GM19463 (cell line): ENCODE results near the gene TUBB.
A peak's percentile ranks its signal among the peaks of the same experiment; 100 is the strongest.

Experiments
- ATAC-seq: cut with Tn5 transposase; IDR thresholded peaks from one replicate; pipeline ENCODE4 v1.9.1; 2021; ENCODE audit warnings: mild to moderate bottlenecking, moderate library complexity; ENCODE audit not compliant: unreplicated experiment

The TUBB gene

DNA sequence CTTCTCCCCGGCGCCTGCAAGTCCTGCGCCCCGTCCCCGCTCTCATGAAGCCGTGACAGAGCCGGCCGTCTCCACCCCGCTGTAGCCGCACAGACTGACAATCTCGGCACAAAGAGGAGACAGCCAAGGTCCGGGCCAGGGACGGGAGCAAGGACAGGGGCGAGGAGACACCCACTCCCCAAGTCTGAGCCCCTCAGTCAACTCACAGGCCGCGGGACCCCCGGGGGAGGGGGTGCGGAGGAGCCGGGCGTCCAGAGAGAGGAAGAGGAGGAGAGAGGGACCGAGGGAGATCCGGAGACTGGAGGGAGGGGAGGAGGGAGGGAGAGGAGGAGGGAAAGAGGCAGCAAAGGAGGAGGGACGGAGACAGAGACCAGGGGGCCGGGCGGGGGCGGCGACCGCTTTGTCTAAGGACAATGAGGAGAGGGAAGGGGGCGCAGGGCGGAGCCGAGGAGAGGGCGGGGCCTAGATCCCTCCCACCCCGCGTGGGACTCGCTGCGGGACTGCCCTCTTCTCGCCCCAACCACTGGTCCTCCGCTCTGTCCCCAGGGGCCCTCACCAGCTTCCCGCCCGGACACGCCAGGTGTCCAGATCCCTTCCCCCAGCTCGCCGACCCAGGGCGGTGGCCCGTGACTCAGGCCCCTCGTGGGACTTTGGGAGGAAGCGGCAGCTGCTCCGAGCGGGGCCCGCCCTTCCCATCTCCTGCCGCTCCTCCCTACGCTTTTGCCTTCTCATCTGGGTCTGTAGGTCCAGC is 33.1 kb upstream of the TUBB start:
- peak; percentile 48 for ATAC-seq

DNA sequence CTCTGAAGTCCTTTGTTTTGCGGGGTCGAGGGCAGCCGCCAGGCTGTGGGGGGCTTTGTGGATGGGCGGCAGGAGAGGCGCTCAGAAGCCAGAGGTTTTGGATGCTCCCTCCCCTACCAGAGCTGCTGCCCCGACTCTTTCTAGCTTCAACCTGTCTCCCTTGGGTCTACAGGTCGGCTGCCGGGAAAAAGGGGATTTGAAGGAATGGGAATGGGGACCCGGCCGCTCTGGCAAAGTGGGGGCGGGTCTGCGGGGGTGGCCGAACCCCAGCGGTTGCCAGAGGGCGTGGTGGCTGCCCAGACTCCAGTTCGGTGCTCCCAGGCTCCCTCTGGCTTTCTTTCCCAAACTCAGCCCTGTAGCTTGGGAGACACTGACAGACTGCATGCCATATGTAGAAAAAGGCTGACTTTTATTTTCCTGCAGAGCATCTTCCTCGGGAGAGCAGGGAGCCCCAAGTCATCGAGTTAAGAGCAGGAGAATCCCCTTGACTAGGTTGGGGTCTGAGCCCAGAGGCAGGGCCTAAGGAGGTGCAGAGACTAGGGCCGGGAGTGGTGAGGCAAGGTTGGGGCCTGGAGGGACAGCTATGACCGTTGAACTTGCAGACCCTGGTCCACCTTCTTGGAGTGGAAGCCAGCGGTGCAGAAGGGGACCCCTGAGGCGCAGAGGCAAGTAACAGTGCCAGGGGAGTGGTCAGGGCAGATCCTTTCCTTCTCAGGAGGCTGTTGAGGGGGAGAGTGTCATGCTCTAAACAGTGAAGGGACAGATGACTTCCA is 32.3 kb upstream of the TUBB start:
- ATAC-seq, result no peak

DNA sequence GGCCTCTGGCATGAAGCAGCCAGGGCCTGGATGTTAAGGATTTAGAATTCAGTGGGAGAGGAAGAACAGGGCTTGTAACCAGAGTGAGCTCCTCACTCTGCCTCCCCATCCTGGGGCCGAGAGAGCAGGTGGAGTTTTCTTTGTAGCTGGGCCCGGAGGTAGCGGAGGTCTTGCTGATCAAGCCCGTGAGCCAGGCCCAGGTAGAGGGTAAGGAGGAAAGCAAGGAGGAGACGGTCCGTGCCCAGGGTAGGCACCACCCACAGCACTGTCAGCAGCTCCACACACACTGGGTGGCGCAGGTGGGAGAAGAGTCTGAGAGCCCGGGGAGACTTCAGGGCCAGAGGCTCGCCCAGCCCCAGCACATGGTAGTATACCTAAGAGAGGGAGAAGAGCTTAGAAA is 31.6 kb upstream of the TUBB start:
- ATAC-seq, result no peak

DNA sequence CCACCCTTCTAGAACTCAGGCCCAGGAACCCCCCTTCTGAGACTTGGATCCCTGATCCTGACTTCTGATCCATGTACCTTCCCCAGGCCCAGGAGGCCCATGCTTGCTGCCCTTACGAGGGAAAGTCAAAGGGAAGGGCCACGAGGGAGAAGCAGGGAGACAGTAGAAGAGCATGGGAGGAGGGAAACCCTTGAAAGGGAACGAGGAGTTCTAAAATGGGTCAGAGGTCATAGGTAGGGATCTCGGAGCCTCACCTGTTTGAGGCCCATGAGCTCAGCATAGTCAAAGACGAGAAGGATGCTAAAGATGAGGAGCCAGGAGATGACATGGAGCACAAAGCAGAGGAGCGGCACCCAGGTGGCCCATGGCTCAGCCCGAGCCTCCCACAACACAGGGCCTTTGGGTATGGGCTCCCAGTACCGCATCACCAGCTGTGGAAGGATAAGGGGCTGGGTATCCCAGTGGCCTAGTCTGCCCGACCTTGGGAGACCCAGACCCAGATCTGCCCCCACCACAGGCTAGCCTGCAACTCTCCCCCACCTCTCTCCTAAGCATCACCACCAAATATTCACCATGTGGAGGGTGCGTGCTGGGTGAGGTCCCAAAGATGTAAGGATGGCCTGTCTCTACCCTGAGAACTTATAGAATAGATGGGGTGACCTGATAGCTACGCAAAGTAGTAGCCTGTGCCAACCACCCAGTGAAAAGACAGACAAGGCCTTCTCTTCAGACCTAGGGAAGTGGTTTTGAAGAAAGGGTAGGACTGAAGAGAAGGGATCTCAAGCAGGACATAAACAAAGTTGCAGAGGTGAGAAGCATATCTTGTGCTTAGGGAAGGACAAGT is 30.9 kb upstream of the TUBB start:
- ATAC-seq, result no peak

DNA sequence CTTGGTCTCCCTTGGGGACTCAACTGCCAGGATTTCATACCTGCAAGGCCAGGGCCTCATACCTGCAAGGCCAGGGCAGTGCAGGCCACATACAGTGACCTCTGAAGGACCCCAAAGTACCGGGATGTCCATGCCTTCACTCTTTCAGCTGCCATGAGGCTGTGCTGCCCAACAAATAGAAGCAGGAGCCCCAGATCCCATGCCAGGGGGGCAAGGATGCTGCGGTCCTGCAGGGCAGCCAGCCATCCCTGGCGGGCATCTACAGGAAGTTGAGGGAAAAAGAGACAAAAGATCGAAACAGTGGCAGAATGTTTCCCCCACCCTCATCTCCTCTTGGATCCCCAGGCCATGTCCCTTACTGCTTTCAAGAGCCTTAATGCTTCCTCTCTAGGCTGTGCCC is 30.2 kb upstream of the TUBB start:
- ATAC-seq, result no peak

DNA sequence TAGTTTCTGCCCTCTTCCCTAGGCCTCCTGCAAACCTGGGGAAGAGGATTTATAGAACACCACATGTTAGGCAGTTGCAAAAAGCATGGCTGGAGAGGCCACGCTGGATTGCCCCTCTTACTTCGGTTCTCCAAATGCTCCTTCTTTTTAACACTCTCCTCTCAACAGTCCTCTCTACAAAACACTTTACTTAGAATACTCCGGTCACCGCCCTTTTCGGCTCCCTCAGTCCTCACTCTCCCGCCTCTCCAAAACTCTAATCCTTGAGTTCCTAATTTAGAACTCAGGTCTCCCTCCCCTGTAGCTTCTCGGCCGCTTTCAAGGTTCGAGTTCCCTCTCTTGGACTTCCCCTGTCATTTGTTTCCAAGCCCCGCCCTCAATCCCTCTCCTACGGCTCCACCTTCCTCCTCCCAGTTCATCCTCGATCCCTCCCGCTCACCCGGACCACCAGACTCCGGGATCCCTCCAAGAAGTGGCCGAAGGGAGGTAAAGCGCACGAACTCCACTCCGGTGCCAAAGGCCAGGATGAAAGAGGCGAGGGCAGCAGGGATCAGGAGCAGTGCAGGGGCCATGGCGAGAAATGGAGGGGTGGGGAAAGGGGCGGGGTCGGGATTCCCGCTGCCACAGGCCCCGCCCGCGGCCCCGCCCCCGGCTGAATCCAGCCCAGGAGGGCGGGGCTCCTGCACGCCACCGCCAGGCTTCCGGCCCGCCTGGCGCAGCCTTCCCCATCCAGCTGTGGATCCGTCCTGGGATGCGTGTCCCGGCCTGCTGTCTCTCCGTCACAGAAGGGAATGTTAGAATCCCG is 29.5 kb upstream of the TUBB start, which contains the start of gene NRM:
Gene NRM (minus strand): TSS at position 582 of the 805 bp plus-strand sequence. CDS start 10 bp downstream, at position 572.
- peak; percentile 29 for ATAC-seq

DNA sequence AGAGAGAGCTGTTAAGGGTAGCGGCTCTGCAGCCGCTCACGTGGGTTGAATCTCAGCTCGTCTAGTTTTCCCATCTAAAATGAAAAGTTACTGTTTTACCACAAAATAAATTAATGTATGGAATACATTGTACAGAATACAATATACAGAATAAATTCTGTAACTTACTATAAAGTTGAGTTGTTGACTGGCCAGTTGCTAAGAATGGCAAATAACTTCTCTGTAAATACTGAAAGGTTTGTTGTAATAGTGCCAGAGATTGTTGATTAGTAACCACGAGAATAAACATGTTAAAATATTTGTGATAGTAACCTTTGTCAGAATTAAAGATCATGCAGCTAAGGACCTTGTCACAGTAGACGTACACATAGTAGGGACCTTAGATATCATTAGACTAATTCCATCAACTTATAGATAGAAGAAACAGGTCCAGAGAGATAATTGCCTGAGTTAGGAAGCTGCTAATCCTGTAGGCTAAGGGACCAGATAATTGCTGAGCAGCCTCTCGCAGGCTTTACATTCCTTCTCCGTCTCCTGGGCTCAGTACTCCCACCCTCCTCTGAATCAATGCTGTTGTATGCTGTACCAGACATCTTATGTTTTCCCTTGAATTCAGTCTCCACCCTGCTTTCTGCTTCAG is 28.8 kb upstream of the TUBB start:
- ATAC-seq, result no peak

DNA sequence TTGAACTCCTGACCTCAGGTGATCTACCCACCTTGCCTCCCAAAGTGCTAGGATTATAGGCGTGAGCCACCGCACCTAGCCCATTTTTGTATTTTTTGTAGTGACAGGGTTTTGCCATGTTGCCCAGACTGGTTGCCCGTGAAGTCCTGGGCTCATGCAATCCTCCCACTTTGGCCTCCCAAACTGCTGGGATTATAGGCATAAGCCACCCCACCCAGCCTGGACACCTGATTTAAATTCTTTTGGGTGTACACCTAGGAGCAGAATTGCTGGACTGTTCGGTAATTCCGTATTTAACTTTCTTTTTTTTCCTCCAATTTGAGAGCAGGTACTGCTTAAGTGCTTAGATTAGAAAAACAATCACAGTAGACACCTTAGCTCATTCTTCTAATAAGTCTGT is 23.7 kb upstream of the TUBB start:
- ATAC-seq, result no peak

DNA sequence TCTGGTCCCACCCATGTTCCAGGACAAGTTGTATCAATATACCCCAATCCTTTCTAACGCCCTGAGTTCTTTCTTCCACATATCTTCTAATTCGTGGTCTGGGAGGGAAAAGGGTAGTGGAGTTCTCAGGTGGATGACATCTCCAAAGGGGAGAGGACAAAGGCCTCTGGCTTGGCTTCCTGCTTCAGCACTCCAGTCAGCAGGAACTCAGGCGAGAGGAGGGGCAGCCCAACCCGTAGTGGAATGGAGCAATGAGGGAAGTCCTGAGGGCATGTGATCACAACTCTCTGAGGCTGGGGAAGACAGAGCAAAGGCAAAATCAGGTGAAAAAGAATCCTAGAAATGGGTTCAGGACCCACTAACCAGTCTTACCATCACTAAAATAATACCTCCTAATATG is 19.8 kb upstream of the TUBB start:
- no peak for ATAC-seq

DNA sequence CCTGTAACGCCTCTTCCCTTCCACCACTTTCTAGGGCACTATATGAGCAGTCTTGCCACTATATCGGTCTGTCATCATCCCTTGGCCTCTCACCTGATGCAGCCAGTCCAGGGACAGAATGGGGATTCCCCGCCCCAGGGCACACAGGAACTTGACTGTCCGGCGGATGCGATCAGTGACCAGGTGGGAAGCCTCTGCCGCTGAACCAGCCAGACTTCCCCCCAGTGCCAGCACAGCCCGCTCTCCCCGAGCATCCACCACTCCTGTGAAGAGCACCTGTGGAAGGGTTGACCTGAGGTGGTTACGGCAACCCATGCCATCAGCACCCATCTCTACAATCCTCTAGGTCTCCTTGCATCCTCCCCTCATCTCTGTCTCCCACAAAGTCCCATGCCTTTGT is 17.1 kb upstream of the TUBB start:
- no peak for ATAC-seq

DNA sequence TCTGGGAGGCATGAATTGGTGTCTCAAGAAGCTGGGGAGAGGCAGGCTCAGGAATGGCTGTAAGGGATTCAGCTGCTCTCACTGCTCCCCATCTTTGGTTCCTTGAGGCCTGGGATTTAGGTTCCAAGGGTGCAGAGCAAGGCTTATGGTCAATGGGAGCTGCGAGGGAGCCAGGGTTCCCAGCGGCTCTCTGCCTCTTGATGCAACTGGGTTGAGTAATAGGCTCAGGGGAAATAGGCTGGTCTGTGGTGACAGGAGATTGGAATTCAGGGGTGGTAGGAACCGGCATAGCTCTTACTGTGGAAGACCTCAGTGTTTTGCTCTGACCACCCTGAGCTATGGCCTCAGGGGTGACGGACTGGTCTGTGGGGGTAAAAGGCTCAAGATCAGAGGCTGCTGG is 16.3 kb upstream of the TUBB start:
- no peak for ATAC-seq

DNA sequence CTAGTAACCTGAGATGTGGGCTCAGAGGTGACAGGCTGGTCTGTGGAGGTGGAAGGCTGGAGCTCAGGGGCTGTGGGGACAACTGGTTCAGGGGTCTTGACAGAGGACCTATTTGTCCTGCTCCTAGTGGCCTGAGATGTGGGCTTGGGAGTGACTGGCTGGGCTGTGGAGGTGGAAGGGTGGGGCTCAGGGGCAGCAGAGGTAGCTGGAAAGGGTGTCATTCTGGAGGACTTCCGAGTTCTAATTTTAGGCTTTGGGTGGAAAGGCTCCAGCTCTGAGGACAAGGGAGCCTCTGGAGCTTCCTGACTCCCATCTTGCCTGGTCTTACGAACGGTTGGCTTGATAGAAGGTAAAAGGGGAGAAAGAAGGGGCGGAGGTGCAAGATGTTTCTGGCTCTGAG is 14.5 kb upstream of the TUBB start:
- no peak for ATAC-seq

DNA sequence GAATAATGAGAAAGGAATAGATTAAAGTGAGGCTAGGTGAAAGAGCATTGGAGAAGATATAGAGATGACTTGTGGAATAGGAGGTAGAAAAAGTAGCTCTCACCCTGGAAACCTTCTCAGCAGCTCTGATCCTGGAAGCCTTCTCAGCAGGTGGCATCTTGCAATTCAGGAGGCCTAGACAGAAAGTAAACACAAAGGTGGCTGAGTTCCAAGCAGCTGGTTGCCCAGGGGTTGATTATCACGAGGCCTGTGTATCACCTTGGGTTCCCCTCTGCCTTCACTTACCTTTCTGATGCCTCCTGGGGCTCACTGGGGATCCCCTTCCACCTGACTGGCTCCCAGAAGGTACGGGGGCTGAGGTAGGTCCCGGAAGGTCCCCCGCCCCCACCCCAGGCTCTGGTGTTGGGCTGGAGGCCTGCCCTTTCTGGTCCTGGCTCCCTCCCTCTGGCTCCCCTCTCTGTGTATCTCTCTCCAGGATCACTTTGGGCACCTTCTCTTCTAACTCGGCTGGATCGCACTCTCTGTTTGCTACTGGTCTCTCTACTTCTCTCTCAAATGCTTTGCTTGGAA is 12.8 kb upstream of the TUBB start:
- no peak for ATAC-seq

DNA sequence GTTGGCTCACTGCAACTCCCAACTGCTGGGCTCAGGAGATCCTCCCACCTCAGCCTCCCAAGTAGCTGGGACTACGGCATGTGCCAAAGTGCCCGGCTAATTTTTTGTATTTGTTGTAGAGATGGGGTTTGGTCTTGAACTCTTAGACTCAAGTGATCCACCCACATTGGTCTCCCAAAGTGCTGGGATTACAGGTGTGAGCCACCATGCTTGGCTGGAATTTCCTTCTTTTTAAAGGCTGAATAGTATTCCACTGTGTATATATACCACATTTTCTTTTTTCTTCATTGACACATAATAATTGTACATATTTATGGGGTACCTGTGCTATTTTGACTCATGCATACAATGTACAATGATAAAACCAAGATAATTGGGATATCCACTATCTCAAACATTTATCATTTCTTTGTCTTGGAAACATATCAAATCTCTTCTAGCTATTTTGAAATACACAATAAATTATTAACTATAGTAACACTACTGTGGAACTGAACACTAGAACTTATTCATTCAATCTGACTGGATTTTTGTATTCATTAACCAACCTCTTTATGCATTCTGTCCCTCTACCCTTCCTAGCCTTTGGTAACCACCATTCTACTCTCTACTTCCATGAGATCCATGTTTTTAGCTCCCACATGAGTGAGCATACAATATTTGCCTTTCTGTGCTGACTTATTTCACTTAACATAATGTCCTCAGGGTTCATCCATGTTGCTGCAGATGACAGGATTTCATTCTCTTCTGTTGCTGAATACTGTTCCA is 10.9 kb upstream of the TUBB start:
- no peak for ATAC-seq

DNA sequence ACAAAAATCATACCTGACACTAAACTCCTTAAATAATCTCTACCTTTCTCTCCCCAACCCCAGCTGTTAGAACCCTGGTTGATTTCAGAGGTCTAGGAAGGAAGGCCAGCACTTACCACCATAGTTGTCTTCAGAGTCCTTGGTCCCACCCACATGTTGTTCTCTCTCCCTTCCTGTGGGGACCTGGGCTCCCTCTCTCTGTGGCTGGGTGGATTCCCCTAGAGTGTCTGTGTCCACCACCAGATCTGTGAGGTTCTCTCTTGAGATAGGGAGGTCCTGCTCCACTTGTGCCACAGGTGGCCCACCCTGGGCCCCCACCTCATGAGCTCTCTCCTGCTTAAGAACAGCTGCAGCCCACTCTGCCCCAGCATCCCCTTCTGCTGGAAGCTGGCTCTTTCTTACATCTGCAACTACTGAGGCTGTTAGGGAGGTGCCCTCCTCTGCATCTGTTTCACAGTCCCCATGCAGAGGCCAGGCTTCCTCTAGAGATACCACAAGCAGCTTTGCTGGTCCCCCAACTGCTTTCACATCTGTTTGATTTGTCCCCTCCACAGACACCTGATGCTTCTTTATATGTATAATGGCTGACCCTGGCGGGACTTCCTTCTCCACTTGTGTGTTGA is 8.3 kb upstream of the TUBB start:
- no peak for ATAC-seq

DNA sequence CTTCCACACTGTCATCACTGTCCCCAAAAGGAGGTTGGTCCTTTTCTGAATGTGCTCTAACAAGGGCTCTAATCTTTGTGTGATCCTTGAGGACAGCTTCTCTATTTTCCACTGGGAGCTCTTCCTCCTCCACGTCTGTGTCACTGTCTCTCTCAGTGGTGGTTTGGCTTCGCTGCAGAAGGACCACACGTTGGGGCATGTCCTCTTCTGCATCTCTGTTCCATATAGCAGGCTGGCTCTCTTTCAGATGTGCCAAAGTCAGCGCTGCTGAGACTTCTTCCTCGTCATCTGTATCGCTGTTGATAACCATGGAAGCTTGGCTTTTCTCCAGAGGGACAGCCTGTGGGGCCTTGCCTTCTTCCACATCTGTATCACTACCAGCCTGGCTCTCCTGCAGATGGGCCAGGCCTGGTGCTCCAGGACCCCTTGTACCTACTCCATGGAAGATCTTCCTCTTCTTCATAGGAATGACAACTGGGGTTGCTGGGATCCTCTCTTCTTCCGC is 7.7 kb upstream of the TUBB start:
- no peak for ATAC-seq

DNA sequence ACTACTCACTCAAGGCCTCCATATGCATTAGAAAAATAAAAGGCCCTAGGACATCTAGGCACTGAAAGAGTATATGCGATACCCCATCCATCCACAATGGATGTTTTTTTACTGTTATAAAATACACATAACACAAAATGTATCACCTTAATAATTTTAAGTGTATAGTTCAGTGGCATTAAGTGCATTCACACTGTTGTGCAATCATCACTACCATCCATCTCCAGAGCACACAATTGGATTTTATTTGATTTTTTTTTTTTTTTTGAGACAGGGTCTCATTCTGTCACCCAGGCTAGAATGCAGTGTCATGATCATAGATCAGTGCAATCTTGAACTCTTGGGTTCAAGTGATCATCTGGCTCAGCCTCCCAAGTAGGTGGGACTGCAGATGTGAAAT is 5.9 kb upstream of the TUBB start:
- no peak for ATAC-seq

DNA sequence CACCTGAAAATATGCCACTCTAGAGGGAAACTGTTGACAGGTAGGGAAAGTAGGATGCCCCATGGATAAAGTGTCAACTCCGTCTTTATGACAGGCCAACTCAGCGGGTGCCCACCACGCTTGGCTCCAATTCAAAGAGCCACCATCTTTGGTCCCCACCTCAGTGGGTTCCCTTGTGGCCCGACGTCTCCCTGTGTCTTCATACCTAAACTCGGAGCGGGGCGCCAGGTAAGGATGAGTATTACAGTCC is 3.3 kb upstream of the TUBB start:
- ATAC-seq, result no peak
